HEK293T (cell line): ENCODE data around the gene TXNRD2.
A peak's percentile ranks its signal among the peaks of the same experiment; 100 is the strongest.

Experiments
- CTCF ChIA-PET: fragments of 350-600 bp; formaldehyde crosslinking; extraction: SDS; loops from one replicate; lab custom pipeline; 2021; ENCODE audit warnings: antibody characterized with exemption, inconsistent platforms; lab: Yijun Ruan, JAX
- POLR2A ChIA-PET: fragments of 350-600 bp; formaldehyde crosslinking; extraction: SDS; loops from one replicate; lab custom pipeline; 2020; ENCODE audit warnings: antibody characterized with exemption, inconsistent platforms; lab: Yijun Ruan, JAX
- DNase-seq: peaks from one replicate; pipeline ENCODE4 v3.0.0; 2012; ENCODE audit warnings: mixed read lengths; ENCODE audit errors: extremely low spot score
- ARNT ChIP-seq: fragments of 450-650 bp; IDR thresholded peaks from 2 replicates; pipeline ENCODE4 v1.6.1; 2017; ENCODE audit warnings: mild to moderate bottlenecking
- BHLHE40 ChIP-seq: fragments of 450-650 bp; IDR thresholded peaks from 2 replicates; pipeline ENCODE4 v1.6.1; 2016; ENCODE audit warnings: mild to moderate bottlenecking, moderate library complexity, borderline replicate concordance
- CTBP1 ChIP-seq: fragments of 450-650 bp; IDR thresholded peaks from 2 replicates; pipeline ENCODE4 v1.6.1; 2016; ENCODE audit warnings: borderline replicate concordance
- ELF4 ChIP-seq: fragments of 450-650 bp; IDR thresholded peaks from 2 replicates; pipeline ENCODE4 v1.6.1; 2017; ENCODE audit warnings: antibody characterized with exemption
- FOXA1 ChIP-seq: fragments of 450-650 bp; IDR thresholded peaks from 2 replicates; pipeline ENCODE4 v1.6.1; 2016; ENCODE audit warnings: mild to moderate bottlenecking
- FOXK2 ChIP-seq: fragments of 450-650 bp; IDR thresholded peaks from 2 replicates; pipeline ENCODE4 v1.6.1; 2016; ENCODE audit warnings: mild to moderate bottlenecking
- FOXM1 ChIP-seq: fragments of 450-650 bp; IDR thresholded peaks from 2 replicates; pipeline ENCODE4 v1.6.1; 2017; ENCODE audit warnings: mild to moderate bottlenecking, borderline replicate concordance
- HDGF ChIP-seq: fragments of 450-650 bp; IDR thresholded peaks from 2 replicates; pipeline ENCODE4 v1.6.1; 2017; ENCODE audit warnings: antibody characterized with exemption, borderline replicate concordance
- L3MBTL2 ChIP-seq: fragments of 450-650 bp; conservative IDR thresholded peaks from 2 replicates; pipeline ENCODE4 v1.6.1; 2016; ENCODE audit warnings: mild to moderate bottlenecking
- LEF1 ChIP-seq: fragments of 450-650 bp; IDR thresholded peaks from 2 replicates; pipeline ENCODE4 v1.6.1; 2017; ENCODE audit warnings: mild to moderate bottlenecking, borderline replicate concordance
- NFRKB ChIP-seq: fragments of 450-650 bp; IDR thresholded peaks from 2 replicates; pipeline ENCODE4 v1.6.1; 2016; ENCODE audit warnings: mild to moderate bottlenecking, moderate library complexity
- SP1 ChIP-seq: fragments of 450-650 bp; IDR thresholded peaks from 2 replicates; pipeline ENCODE4 v1.6.1; 2017
- SUZ12 ChIP-seq: fragments of 450-650 bp; IDR thresholded peaks from 2 replicates; pipeline ENCODE4 v1.6.1; 2016; ENCODE audit warnings: mild to moderate bottlenecking
- TARDBP ChIP-seq: fragments of 450-650 bp; IDR thresholded peaks from 2 replicates; pipeline ENCODE4 v1.6.1; 2016
- ZNF384 ChIP-seq: fragments of 450-650 bp; IDR thresholded peaks from 2 replicates; pipeline ENCODE4 v1.6.1; 2016
- TF ChIP-seq, protein P1 (sequence below): fragments of 450-650 bp; IDR thresholded peaks from 2 replicates; pipeline ENCODE4 v1.6.1; 2016

Gene TXNRD2

DNA sequence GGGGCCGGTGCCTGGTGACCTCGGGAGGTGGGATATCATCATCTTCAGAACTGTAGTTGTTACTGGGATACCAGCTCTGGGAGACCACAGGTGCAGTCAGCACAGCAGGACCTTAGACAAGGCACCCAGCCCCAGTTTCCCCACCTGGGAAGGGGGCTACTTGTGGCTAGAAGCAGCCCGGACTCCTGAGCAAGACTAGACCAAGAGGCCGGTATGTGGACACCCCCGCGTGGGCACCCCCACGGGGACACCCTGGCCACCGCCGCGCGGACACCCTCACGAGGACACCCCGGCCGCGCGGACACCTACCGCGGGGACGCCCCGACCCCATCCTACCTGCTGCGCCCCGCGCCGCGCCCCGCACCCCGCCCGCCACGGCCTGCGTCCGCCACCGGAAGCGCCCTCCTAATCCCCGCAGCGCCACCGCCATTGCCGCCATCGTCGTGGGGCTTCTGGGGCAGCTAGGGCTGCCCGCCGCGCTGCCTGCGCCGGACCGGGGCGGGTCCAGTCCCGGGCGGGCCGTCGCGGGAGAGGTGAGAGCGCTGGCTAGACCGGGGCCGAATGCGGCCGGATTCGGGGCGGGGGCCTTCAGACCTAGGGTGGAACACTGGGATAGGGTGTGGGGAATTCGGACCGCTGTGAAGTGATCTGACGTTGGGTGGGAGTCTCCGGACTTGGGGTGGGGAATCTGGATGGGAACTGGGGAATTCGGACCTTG lies at the start of gene TXNRD2, which contains the start of gene COMT:
Gene TXNRD2 (minus strand): TSS at position 454 of the 718 bp plus-strand sequence. CDS start 15 bp downstream, at position 439.
Gene COMT (plus strand): TSS at position 408 of the 718 bp plus-strand sequence. CDS start 20,755 bp downstream, outside the sequence.
- ChIA-PET CTCF (no interaction called here), POLR2A (interaction anchor here (0.7 to 2.7 kb wide), 9 partner anchors 10 to 218 kb away, joined by 3 to 16 read pairs (median 4); partner anchors contain the start of gene GP1BB)
- peak; percentile 88 for DNase-seq
- TF ChIP-seq ELF4, result no peak
- TF ChIP-seq CTBP1, result no peak
- no peak for TF ChIP-seq ZNF384
- no peak for TF ChIP-seq TARDBP
- TF ChIP-seq ARNT, result no peak
- no peak for TF ChIP-seq FOXK2
- no peak for TF ChIP-seq FOXM1
- no peak for TF ChIP-seq FOXA1
- no peak for TF ChIP-seq SP1
- TF ChIP-seq BHLHE40, result no peak

DNA sequence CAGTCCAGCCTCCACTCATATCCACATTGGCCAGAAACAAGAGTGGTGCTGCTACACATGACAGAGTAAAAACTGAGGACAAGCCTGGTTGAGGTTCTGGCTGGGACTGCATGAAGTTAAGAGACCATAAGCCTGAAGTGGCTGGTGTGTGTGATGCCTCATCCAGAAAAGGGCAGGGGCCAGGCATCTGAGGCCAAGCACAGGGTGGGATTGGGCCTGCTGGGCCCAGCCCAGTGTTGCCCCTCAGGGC lies 49.7 kb upstream of the TXNRD2 start:
- TF ChIP-seq HDGF, result no peak
- TF ChIP-seq, protein P1, sequence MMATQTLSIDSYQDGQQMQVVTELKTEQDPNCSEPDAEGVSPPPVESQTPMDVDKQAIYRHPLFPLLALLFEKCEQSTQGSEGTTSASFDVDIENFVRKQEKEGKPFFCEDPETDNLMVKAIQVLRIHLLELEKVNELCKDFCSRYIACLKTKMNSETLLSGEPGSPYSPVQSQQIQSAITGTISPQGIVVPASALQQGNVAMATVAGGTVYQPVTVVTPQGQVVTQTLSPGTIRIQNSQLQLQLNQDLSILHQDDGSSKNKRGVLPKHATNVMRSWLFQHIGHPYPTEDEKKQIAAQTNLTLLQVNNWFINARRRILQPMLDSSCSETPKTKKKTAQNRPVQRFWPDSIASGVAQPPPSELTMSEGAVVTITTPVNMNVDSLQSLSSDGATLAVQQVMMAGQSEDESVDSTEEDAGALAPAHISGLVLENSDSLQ, result no peak
- no peak for TF ChIP-seq FOXA1
- no peak for TF ChIP-seq FOXM1
- no peak for TF ChIP-seq FOXK2
- no peak for TF ChIP-seq BHLHE40
- TF ChIP-seq ELF4, result no peak
- no peak for TF ChIP-seq CTBP1
- no peak for TF ChIP-seq LEF1
- no peak for TF ChIP-seq NFRKB
- TF ChIP-seq ARNT, result no peak
- no peak for TF ChIP-seq TARDBP
- no peak for TF ChIP-seq ZNF384
- TF ChIP-seq L3MBTL2, result no peak
- TF ChIP-seq SP1, result no peak
- no peak for TF ChIP-seq SUZ12
- DNase-seq, result no peak
- ChIA-PET CTCF (no interaction called here), POLR2A (no interaction called here)

DNA sequence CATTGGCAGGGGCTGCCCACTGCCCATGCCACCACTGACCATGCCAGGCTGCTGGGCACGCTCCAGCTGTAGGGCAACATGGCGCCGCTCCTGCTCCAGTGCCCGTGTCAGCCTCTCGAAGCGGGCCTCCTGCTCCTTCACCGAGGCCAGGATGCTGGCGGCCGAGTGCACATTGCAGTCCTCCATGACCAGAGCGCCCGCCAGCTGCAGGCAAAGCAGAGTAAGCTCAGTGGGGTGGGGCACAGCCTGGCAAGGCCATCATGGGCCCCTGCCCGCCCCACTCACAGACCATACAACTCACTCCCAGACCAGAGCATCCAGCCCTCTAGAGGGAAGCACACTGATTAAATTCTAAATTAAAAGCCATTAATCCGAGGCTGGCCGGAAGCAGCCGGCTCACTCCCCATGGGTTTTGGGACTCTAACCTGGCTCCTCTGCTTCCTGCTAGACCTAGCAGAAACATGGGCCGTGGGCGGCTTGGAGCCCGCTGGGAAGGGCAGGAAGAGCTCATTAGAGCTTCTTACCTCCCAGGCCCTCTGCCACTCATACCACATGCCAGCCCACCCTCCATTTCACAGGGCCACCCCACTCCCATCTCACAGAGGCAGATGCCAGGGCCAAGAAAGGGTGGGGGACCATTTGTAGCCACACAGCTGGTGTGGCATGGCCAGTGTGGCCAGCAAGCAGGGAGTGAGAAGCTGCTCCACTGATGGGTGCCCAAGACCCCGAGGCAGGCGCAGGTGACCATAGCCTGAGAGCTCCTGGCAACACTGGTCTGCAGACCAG lies 49.2 kb upstream of the TXNRD2 start:
- POLR2A ChIA-PET, result no interaction called here
- CTCF ChIA-PET, result no interaction called here

DNA sequence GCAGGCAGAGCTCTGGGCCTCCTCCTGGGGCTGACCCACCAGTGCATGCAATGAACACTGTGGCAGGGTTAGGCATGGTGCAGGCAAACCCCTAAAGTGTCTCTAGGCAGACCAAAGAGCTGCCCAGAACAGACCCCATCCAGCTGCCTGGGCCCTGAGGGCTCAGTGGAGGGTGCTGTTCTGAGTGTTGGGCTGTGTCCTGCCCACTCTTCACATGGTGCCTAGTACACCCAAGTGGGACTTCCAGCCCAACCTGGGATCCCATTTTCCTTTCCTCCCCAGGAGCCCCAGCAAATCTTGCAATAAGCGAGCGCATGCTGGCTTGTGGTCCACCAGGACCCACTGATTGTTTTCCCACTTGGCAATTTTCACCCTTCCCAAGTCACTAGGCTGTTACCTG lies 48.6 kb upstream of the TXNRD2 start:
- CTCF ChIA-PET, result interaction anchor here (0.6 kb wide), 1 partner anchor 23 kb away, joined by 3 read pairs; no protein-coding TSS in a partner anchor

More for the DNA sequence above, 49.2 kb upstream of the TXNRD2 start:
- TF ChIP-seq ELF4 (no peak), TARDBP (no peak), L3MBTL2 (no peak), LEF1 (no peak), ZNF384 (no peak), SUZ12 (no peak), FOXM1 (no peak), FOXK2 (no peak), SP1 (no peak), ARNT (no peak), HDGF (no peak), BHLHE40 (no peak), NFRKB (no peak), FOXA1 (no peak), CTBP1 (no peak)
- TF ChIP-seq, protein P1, result no peak
- no peak for DNase-seq

DNA sequence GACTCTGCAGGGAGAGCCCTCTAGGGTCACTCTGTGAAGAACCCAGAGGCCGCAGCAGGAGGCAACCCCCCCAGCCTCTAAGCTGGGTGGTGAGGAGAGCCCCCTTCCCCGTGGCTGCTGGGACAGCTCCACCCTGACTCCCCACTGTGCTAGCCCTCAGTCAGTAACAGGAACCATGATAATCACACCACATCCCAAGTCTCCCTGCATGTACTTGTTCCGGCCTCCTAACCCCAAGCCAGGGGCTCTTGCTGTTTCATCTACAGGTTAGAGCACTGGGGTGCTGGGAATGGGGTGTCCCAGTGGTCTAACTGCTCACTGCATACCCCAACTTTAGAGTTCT lies 48.1 kb upstream of the TXNRD2 start:
- POLR2A ChIA-PET, result no interaction called here

More for the DNA sequence above, 48.6 kb upstream of the TXNRD2 start:
- TF ChIP-seq LEF1, result no peak
- TF ChIP-seq FOXA1, result no peak
- no peak for TF ChIP-seq HDGF
- TF ChIP-seq SUZ12, result no peak
- no peak for TF ChIP-seq CTBP1
- TF ChIP-seq ARNT, result no peak
- TF ChIP-seq L3MBTL2, result no peak
- TF ChIP-seq ZNF384, result no peak
- TF ChIP-seq FOXM1, result no peak
- TF ChIP-seq ELF4, result no peak
- TF ChIP-seq, protein P1, result no peak
- TF ChIP-seq FOXK2, result no peak
- POLR2A ChIA-PET, result no interaction called here
- no peak for DNase-seq

More for the DNA sequence above, 48.1 kb upstream of the TXNRD2 start:
- CTCF ChIA-PET, result interaction anchor here (0.6 kb wide), 1 partner anchor 24 kb away, joined by 3 read pairs; no protein-coding TSS in a partner anchor
- TF ChIP-seq ARNT, result no peak
- TF ChIP-seq ELF4, result no peak
- TF ChIP-seq TARDBP, result no peak
- TF ChIP-seq, protein P1, result no peak
- no peak for TF ChIP-seq ZNF384
- no peak for TF ChIP-seq FOXK2
- no peak for TF ChIP-seq NFRKB
- no peak for TF ChIP-seq HDGF
- no peak for TF ChIP-seq SP1
- TF ChIP-seq BHLHE40, result no peak
- no peak for TF ChIP-seq CTBP1
- TF ChIP-seq FOXM1, result no peak
- no peak for TF ChIP-seq FOXA1
- no peak for TF ChIP-seq SUZ12
- TF ChIP-seq L3MBTL2, result no peak
- no peak for TF ChIP-seq LEF1
- DNase-seq, result no peak
